HG02623 (cell line): ENCODE data around the gene HYAL3.
"Not testable (repeated sequence)": the region's sequence is repeated elsewhere in the genome, so short reads cannot be mapped to it uniquely, and the experiment has no call there.

Experiments
- ATAC-seq: cut with Tn5 transposase; IDR thresholded peaks from one replicate; pipeline ENCODE4 v1.9.1; 2021; ENCODE audit warnings: moderate library complexity; ENCODE audit not compliant: unreplicated experiment

HYAL3 gene

DNA sequence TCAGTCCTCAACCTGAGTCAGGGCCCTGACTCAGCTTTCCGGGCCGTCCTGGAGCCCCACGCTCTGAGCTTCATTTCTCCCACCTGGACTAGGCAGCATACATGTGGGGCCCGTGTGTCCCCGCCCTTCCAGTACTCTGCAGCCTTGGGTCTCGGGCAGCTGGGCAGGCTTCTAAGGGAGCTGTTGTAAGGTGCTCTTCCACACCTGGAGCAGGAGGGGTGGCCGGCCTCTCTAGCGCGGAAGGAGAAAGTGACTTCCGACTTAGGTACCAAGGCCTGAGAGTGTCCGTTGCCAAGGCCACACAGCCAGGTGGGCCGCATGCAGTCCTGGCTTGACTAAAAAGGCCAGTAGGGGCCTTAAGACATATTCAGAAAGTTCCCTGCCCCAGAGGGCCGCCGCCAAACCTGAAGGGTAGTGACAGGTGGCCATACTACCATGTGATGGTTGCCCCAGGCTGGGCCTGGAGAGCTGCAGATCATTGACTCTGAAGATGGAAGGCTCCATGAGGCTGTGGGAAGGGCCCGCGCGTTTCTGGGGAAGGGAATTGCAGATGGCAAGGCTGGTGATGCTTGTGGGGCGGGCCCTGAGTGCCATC lies 39.7 kb downstream of the HYAL3 start:
- ATAC-seq = peak; percentile 10

- no peak for ATAC-seq
Observed at GRCh38 chr3:50258979-50259378, 40.2 kb downstream of the HYAL3 start.

DNA sequence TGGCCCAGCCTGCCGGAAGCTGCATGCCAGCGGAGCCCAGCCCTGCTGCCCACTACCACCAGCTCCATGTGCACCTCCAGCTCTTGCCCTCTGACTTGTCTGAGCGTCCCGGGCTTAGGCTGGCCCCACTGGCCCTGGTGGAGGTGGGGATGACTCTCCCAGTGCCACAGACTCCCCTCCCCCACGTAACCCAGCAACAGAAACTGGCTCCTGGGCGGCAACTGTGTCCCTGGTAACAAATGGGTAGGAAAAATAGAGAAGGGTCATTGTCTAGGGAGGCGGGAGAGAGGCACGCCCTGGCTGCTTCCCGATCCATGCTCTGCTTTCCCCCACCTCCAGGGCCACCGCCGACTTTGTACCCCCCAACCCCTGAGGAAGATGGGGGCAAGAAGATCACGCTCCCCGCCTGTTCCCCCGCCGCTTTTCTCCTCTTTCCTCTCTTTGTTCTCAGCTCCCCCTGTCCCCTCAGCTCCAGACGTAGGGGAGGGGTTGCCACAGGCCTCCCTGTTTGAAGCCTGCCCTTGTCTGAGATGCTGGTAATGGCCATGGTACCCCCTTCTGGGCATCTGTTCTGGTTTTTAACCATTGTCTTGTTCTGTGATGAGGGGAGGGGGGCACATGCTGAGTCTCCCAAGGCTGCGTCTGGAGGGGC lies 41.0 kb downstream of the HYAL3 start:
- no peak for ATAC-seq

DNA sequence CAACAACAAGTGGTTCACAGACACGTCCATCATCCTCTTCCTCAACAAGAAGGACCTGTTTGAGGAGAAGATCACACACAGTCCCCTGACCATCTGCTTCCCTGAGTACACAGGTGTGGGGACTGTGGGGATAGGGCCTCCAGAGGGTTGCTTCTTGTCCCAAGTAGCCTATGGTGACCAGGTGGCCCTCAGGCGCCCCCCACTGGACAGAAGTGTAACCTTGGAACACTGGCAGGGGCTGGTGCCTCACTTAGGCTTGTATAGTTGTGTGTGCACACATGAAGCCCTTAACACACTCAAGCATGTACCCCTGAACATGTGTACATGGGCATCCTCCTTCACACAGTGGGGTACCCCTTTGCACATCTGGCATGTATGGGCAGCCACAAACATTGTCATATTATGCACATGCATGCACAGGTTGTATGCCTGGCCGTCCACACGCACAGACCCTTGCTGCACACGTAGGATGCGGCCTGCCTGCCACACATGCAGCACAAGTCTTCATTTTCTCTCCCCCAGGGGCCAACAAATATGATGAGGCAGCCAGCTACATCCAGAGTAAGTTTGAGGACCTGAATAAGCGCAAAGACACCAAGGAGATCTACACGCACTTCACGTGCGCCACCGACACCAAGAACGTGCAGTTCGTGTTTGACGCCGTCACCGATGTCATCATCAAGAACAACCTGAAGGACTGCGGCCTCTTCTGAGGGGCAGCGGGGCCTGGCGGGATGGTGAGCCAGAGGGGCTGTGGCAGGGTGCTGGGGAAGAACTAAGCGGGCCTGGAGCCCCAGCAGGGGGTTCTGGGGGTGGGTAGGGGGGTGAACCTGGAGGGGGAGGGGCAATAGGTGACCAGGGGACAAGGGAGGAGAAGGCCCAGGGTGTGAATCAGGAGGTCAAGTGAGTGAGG lies 42.0 kb downstream of the HYAL3 start:
- ATAC-seq = no peak

- no peak for ATAC-seq
Observed at GRCh38 chr3:50255251-50255615, 44.0 kb downstream of the HYAL3 start.

DNA sequence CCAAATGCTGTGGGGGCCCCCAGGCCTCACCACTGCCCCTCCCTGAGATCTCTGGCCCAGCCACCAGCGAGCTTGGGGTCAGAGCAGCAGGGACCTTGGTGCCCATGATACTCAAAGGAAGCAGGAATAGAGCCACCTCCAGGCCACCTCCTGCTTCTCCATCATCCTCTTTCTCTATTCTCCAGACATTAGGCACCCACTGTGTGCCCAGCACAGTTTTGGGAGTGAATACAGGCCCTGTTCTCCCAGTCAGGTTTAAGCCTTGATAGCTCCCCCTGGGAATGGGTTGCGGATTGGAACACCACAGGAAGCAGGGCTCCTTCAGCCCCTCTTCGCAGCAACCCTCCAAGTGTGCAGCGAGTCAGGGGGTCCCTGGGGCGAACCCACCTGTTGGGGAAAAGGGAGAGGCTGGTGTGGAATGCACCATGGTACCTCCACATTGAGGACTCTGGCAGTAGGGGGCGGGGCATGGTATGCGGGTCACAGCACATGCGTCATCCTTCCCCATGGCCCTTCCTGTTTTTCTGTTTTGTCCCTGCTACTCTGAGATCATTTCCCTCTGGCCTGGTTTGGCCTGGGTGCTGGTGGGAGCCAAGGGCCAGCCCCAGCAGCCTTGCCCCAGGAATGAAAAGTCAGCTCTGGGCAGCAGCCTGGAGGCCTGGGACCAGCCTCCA lies 44.5 kb downstream of the HYAL3 start:
- ATAC-seq = no peak

GRCh38 chr3:50251220-50251619 lies 48.0 kb downstream of the HYAL3 start:
- ATAC-seq = no peak

DNA sequence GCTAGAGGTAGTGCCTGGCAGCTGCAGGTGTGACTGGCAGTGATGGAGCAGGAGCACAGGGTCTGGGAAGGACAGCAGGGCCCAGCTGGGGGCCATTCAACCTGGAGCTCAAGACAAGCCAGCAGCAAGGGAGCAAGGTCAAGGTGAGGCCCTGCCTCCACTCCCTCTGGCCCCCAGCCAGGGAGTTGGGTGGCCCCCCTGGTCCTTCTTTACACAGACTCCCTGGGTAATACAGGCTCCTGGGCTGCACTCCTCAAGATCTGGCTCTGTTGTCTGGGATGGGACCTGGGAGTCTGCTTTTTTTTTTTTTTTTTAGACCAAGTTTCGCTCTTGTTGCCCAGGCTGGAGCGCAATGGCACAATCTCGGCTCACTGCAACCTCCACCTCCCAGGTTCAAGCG lies 48.7 kb downstream of the HYAL3 start:
- ATAC-seq = no peak

DNA sequence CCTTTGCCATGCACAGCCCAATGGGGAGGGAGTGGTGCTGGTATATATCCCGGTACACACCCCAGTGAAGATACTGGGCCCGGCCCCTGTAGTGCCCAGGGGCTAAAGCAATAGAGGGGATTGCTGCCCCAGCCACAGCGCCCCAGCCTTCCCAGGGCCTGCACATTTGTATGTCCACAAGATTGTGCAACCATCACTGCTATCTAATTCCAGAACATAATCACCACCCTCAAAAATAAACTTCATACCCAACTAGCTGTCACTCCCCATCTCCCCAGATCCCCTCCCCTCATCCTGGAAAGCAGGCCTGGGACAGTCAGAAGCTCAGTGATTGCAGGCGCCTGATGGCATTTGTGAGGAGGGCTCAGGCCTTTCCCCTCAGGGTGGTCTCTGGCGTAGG lies 49.7 kb downstream of the HYAL3 start:
- ATAC-seq = no peak

GRCh38 chr3:50248387-50248786 lies 50.8 kb downstream of the HYAL3 start:
- ATAC-seq = no peak

GRCh38 chr3:50246517-50246954 lies 52.7 kb downstream of the HYAL3 start:
- ATAC-seq = peak; percentile 38

GRCh38 chr3:50245831-50246516 lies 53.2 kb downstream of the HYAL3 start:
- peak; percentile 54 for ATAC-seq

GRCh38 chr3:50245251-50245745 lies 53.9 kb downstream of the HYAL3 start:
- no peak for ATAC-seq

GRCh38 chr3:50244813-50245212 lies 54.4 kb downstream of the HYAL3 start:
- ATAC-seq = not testable (repeated sequence)

GRCh38 chr3:50243543-50243895 lies 55.7 kb downstream of the HYAL3 start:
- no peak for ATAC-seq

DNA sequence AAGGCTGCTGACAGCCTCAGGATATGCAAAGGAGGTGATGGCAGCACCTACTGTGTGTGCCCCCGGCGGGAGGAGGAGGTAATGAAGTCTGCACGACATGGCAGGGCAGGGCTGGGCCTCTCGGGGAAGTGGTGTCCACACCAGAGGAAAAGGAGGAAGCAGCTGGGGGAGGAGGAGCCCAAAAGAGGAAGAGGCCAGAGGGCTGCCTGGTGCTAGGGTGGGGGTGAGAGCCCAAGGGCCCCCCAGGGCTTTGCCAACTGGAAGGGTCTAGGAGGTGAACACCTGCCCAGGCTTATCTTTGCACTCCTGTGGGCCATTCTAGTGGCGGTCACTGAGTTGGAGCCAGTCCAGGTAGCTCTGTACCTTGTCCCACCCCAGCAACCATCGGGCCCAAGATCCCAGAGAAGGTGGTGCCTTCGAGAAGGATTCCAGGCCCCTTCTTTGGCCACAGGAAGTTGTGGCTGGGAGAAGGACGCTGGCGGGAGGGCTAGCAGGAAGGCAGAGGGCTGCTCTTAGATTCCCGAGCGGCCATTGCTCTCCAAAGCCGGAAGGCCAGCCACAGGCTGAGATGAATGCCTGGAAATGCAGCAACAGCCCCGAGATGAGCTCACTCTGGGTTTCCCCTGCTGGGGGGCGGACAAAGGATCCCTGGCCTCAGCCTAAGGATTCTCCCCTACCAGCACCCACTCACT lies 56.2 kb downstream of the HYAL3 start:
- no peak for ATAC-seq
